ENCODE results near the gene HBEGF. TPM values are rescaled to one million over a fixed set of nuclear protein-coding genes. Genes with fewer than 3 reads are reported as not detected.

Gene HBEGF
- total RNA-seq, 4 donors from 2014 or later, result 5.8 to 13.0 (median 12.6) TPM

DNA sequence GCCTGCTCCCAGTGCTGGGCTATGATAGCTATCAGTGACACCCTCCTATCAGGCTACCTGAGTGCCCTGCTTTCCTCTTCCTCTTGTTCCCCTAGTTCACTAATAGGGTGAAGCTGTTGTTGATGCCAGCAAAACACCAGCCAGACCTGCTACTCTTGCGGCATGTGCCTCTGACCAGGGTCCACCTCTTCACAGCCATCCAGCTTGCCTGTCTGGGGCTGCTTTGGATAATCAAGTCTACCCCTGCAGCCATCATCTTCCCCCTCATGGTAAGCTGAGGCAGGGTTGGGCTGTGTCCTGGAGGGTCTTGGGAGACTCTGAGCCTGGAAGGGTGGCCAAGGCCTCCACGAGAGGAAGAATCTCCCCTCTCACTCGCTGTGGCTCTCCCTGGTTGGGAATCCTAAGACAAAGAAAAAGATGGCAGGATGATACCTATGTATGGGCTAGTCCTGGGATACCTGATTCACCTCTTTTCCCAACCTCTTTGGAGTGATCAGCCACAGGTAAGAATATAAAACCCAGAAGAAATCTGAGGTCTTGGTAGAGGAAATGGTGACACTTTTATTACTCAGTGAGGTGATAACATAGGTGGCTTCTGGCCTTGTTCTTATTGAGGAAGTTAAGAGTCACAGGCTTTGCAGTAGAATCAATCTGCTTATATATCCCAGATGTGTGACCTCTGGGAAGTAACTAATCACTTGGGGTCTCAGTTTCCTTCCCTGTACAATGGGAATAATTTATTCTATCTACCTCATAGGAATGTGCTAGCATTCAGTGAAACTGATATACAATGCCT lies 25.2 kb upstream of the HBEGF start:
- intact Hi-C loops (cut with DNase I), result loop anchor here (5.0 to 10.0 kb wide), 2 partner anchors 263 to 346 kb away; partner anchors contain the start of genes CD14 and TMCO6
- WGBS, 2 donors, result 89 to 91% methylated on average over 3 of the region's 3 CpGs
- no peaks in the 10 kb centered on the region for H3K9me3 ChIP-seq
- no peaks in the 10 kb centered on the region for H3K36me3 ChIP-seq
- no peak overlapping the region for H3K4me3 ChIP-seq (replicated peaks in 1 of 3)
- no peak overlapping the region for H3K27ac ChIP-seq
- H3K4me1 ChIP-seq, result peaks cover 0 to 5% of the 10 kb centered on the region in 2 donors
- DNase-seq, result no peak
- no peaks in the 10 kb centered on the region for H3K27me3 ChIP-seq
- TF ChIP-seq, protein P1, sequence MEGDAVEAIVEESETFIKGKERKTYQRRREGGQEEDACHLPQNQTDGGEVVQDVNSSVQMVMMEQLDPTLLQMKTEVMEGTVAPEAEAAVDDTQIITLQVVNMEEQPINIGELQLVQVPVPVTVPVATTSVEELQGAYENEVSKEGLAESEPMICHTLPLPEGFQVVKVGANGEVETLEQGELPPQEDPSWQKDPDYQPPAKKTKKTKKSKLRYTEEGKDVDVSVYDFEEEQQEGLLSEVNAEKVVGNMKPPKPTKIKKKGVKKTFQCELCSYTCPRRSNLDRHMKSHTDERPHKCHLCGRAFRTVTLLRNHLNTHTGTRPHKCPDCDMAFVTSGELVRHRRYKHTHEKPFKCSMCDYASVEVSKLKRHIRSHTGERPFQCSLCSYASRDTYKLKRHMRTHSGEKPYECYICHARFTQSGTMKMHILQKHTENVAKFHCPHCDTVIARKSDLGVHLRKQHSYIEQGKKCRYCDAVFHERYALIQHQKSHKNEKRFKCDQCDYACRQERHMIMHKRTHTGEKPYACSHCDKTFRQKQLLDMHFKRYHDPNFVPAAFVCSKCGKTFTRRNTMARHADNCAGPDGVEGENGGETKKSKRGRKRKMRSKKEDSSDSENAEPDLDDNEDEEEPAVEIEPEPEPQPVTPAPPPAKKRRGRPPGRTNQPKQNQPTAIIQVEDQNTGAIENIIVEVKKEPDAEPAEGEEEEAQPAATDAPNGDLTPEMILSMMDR (IDR thresholded peaks at IDR 0.05), result no peak
- TF ChIP-seq POLR2A (IDR thresholded peaks at IDR 0.05), result no peak

GRCh38 chr5:140367256-140368013 lies 21.0 kb upstream of the HBEGF start:
- Histone ChIP-seq H3K36me3 (no peaks in the 10 kb centered on the region), H3K4me1 (no peaks in the 10 kb centered on the region), H3K27me3 (no peaks in the 10 kb centered on the region), H3K4me3 (replicated peaks in 1 of 3) (no peak overlapping the region), H3K27ac (no peak overlapping the region), H3K9me3 (no peaks in the 10 kb centered on the region)
- intact Hi-C loops (cut with DNase I), result no loop called here
- WGBS, 2 donors, result 84 to 88% methylated on average over 5 to 7 of the region's 8 CpGs
- DNase-seq, result no peak
- no peak for TF ChIP-seq POLR2A (IDR thresholded peaks at IDR 0.05)
- TF ChIP-seq, protein P1 (IDR thresholded peaks at IDR 0.05), result no peak

DNA sequence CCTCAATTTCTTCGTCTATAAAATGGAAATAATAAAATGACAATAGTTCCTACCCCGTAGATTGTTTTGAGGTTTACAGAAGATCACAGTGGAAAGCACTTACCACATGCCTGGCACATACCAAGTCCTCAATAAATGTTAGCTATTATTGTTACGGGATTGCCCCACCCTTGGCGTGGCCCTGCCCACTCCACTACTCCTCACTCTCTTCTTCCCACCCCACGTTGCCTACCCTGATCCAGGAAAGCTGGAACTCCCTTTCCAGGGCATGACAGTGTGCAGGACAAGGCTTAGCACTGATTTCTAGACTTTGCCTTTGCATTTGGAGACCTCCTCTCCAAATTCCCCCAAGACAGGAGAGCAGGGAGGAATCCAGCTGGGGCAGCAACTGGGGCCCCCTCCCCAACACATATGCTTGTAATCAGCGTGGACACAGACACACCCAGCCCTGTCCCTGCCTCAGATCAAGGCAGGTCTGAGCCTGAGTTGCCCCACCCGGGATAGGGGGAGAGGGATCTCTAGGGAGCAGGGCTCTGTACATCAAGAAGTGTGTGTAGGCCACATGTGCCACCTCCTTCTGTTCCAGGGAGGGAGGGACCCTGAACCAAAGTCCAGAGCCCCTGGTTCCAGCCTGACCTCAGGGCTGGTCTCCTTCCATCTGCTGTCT lies 20.3 kb upstream of the HBEGF start:
- Histone ChIP-seq H3K4me1 (no peaks in the 10 kb centered on the region), H3K9me3 (no peaks in the 10 kb centered on the region), H3K27me3 (no peaks in the 10 kb centered on the region), H3K4me3 (replicated peaks in 1 of 3) (no peak overlapping the region), H3K27ac (no peak overlapping the region), H3K36me3 (no peaks in the 10 kb centered on the region)
- intact Hi-C loops (cut with DNase I), result no loop called here
- 80 to 84% methylated on average over 7 of the region's 7 CpGs for WGBS, 2 donors
- DNase-seq, result no peak
- TF ChIP-seq, protein P1 (IDR thresholded peaks at IDR 0.05), result no peak
- no peak for TF ChIP-seq POLR2A (IDR thresholded peaks at IDR 0.05)

- Histone ChIP-seq H3K4me3 (replicated peaks in 1 of 3) (no peak overlapping the region), H3K36me3 (no peaks in the 10 kb centered on the region), H3K4me1 (no peaks in the 10 kb centered on the region), H3K27ac (no peak overlapping the region), H3K9me3 (no peaks in the 10 kb centered on the region), H3K27me3 (no peaks in the 10 kb centered on the region)
- no peak for TF ChIP-seq POLR2A (IDR thresholded peaks at IDR 0.05)
- TF ChIP-seq, protein P1 (IDR thresholded peaks at IDR 0.05), result no peak
- intact Hi-C loops (cut with DNase I), result no loop called here
- DNase-seq, result no peak
- WGBS, 2 donors, result 84 to 98% methylated on average over 4 of the region's 4 CpGs
Measured at GRCh38 chr5:140365941-140366340, 19.5 kb upstream of the HBEGF start.

All from thyroid gland (tissue), 4 donors.